Mesenchymal stem cell (in vitro differentiated cells and primary cell): ENCODE results near the gene PTH2R.

ENCODE experiments used
- DNase-seq: peaks from one replicate; pipeline ENCODE4 v3.0.0-alpha.2; 2013
- H2AFZ ChIP-seq: one replicate; pipeline ENCODE4 v1.6.1; 2013; ENCODE audit warnings: low read depth, mild to moderate bottlenecking, control low read depth, inconsistent platforms, low read length, moderate library complexity
- H2AK5ac ChIP-seq: 2 replicates; pipeline ENCODE4 v1.6.1; 2013; ENCODE audit warnings: low read length, moderate library complexity, mild to moderate bottlenecking, inconsistent platforms; ENCODE audit not compliant: severe bottlenecking
- H2BK120ac ChIP-seq: one replicate; pipeline ENCODE4 v1.6.1; 2013; ENCODE audit warnings: low read depth, mild to moderate bottlenecking, inconsistent platforms, low read length, moderate library complexity
- H2BK12ac ChIP-seq, 2 experiments: one replicate each; pipeline ENCODE4 v1.6.1; 2013; ENCODE audit warnings: inconsistent platforms in 2 of 2, low read length in 2 of 2, mild to moderate bottlenecking in 2 of 2, moderate library complexity in 2 of 2, control low read depth in 1 of 2
- H2BK15ac ChIP-seq: one replicate; pipeline ENCODE4 v1.6.1; 2013; ENCODE audit warnings: mild to moderate bottlenecking, low read depth, inconsistent platforms; ENCODE audit not compliant: poor library complexity, severe bottlenecking
- H2BK5ac ChIP-seq: 2 replicates; pipeline ENCODE4 v1.6.1; 2013; ENCODE audit warnings: low read depth, mild to moderate bottlenecking, low read length, control low read depth, inconsistent platforms; ENCODE audit not compliant: poor library complexity, severe bottlenecking
- H3K14ac ChIP-seq, 2 experiments: one replicate each; pipeline ENCODE4 v1.6.1; 2013; ENCODE audit warnings: inconsistent platforms in 2 of 2, low read length in 2 of 2, control low read depth in 1 of 2, mild to moderate bottlenecking in 1 of 2, moderate library complexity in 1 of 2
- H3K18ac ChIP-seq, 2 experiments: one replicate each; pipeline ENCODE4 v1.6.1; 2013; ENCODE audit warnings: inconsistent platforms in 2 of 2, low read length in 2 of 2, control low read depth in 1 of 2, low read depth in 1 of 2, mild to moderate bottlenecking in 1 of 2
- H3K23ac ChIP-seq, 2 experiments: one replicate each; pipeline ENCODE4 v1.6.1; 2013; ENCODE audit warnings: inconsistent platforms in 2 of 2, low read length in 2 of 2, mild to moderate bottlenecking in 2 of 2, moderate library complexity in 2 of 2, control low read depth in 1 of 2
- H3K27ac ChIP-seq: 2 replicates; pipeline ENCODE4 v1.5.1; 2013; ENCODE audit warnings: mild to moderate bottlenecking, moderate library complexity, low read length, control low read depth, inconsistent platforms; ENCODE audit not compliant: poor library complexity, severe bottlenecking
- H3K27me3 ChIP-seq, 2 experiments: 2 replicates each; pipeline versions ENCODE4 v1.6.1 to v1.7.0; 2013; ENCODE audit warnings: low read length in 2 of 2, mild to moderate bottlenecking in 2 of 2, moderate library complexity in 2 of 2, control low read depth in 1 of 2, inconsistent platforms in 1 of 2; ENCODE audit not compliant: control insufficient read depth in 1 of 2, insufficient read depth in 1 of 2
- H3K36me3 ChIP-seq, 2 experiments: 2 replicates each; pipeline versions ENCODE4 v1.6.1 to v1.7.0; 2013; ENCODE audit warnings: low read length in 2 of 2, control low read depth in 1 of 2, inconsistent platforms in 1 of 2, low read depth in 1 of 2, mild to moderate bottlenecking in 1 of 2; ENCODE audit not compliant: insufficient read depth in 2 of 2, control insufficient read depth in 1 of 2
- H3K4ac ChIP-seq, 2 experiments: one replicate each; pipeline ENCODE4 v1.6.1; 2013; ENCODE audit warnings: inconsistent platforms in 2 of 2, low read length in 2 of 2, mild to moderate bottlenecking in 2 of 2, moderate library complexity in 2 of 2, control low read depth in 1 of 2, low read depth in 1 of 2
- H3K4me1 ChIP-seq: 2 replicates; pipeline ENCODE4 v1.6.1; 2013; ENCODE audit warnings: low read depth, low read length, control low read depth; ENCODE audit not compliant: control insufficient read depth, insufficient read depth
- H3K4me2 ChIP-seq: 2 replicates; pipeline ENCODE4 v1.6.1; 2013; ENCODE audit warnings: low read length, mild to moderate bottlenecking, inconsistent platforms; ENCODE audit not compliant: poor library complexity, severe bottlenecking
- H3K4me3 ChIP-seq, 2 experiments: 2 replicates each; pipeline versions ENCODE4 v1.5.1 to v1.7.0; 2013; ENCODE audit warnings: low read length in 2 of 2, mild to moderate bottlenecking in 2 of 2, control low read depth in 1 of 2, low read depth in 1 of 2; ENCODE audit not compliant: insufficient read depth in 1 of 2
- H3K79me1 ChIP-seq: replicated peaks from 2 replicates; pipeline ENCODE4 v1.6.1; 2013; ENCODE audit warnings: mild to moderate bottlenecking, control low read depth, low read length, inconsistent platforms; ENCODE audit not compliant: poor library complexity, severe bottlenecking
- H3K9ac ChIP-seq: 2 replicates; pipeline ENCODE4 v1.7.0; 2013; ENCODE audit warnings: mild to moderate bottlenecking, low read length, moderate library complexity
- H3K9me3 ChIP-seq: 2 replicates; pipeline ENCODE4 v1.7.0; 2013; ENCODE audit warnings: mild to moderate bottlenecking, low read length; ENCODE audit not compliant: control insufficient read depth
- H4K8ac ChIP-seq: one replicate; pipeline ENCODE4 v1.6.1; 2013; ENCODE audit warnings: inconsistent platforms, mild to moderate bottlenecking, low read length, moderate library complexity
- H4K91ac ChIP-seq: one replicate; pipeline ENCODE4 v1.6.1; 2013; ENCODE audit warnings: mild to moderate bottlenecking, low read length, inconsistent platforms
- WGBS: methylation state at CpG from one replicate; pipeline ENCODE4 v1.1.7; 2013; ENCODE audit warnings: mixed read lengths; 5-methylcytosine and 5-hydroxymethylcytosine counted together

The PTH2R gene

DNA sequence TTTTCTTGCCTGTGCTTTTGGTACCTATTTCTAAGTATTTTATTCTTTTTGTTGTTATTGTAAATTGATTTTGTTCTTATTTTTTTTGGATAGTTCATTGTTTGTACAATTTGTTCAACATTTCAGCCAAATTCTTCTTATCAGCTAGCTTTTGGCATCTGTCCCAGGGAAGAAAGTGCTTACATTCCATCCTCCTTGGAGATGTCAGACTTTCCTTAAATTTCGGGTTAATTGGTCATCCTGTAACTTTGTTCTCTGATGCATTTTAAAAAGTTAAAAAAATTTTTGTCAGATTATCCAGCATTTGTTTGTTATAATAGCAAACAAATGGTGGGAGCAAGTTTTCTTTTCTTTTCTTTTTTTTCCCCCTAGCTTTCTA lies 60.3 kb downstream of the PTH2R start:
- Histone ChIP-seq H3K4me1 (peaks cover 1% of the 10 kb centered on the region), H3K9ac (no peak overlapping the region), H3K27me3 (peaks cover 0 to 7% of the 10 kb centered on the region in 2 experiments), H3K9me3 (no peaks in the 10 kb centered on the region), H3K4me2 (no peak overlapping the region), H3K4me3 (no peak overlapping the region), H4K8ac (no peak overlapping the region), H2BK5ac (no peak overlapping the region), H4K91ac (no peak overlapping the region), H3K14ac (no peak overlapping the region), H2BK15ac (no peak overlapping the region), H2AFZ (no peak overlapping the region), H3K18ac (no peak overlapping the region), H3K79me1 (no peaks in the 10 kb centered on the region), H3K36me3 (no peaks in the 10 kb centered on the region), H2AK5ac (no peak overlapping the region), H3K23ac (no peak overlapping the region), H3K27ac (no peak overlapping the region), H3K4ac (no peak overlapping the region), H2BK12ac (no peak overlapping the region), H2BK120ac (no peak overlapping the region)
- DNase-seq = no peak
- WGBS = no CpG with 5 or more reads among the region's 1 CpG

DNA sequence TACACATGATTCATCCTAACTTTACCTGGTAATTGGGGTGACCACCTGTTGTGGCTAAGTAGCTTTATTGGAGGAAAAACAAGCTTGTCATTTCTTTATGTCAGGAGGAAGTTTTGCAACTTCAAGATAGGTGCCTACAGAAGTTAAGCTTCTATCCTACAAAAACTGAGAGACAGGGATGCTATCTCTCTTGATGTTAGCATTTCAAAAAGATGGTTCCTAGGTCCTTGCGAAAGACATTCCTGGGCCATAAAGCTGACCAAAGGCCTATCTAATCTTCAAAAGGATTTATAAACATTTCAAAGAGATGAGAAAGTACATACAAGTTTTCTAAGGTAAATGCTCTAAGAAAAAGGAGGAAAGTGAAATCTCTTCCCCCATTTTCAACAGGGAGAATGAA lies 61.0 kb downstream of the PTH2R start:
- no peak overlapping the region for H3K23ac ChIP-seq
- no peak overlapping the region for H2BK12ac ChIP-seq
- no peak overlapping the region for H2BK5ac ChIP-seq
- peaks cover 0 to 7% of the 10 kb centered on the region in 2 experiments for H3K27me3 ChIP-seq
- no peak overlapping the region for H2AFZ ChIP-seq
- peaks cover 1% of the 10 kb centered on the region for H3K4me1 ChIP-seq
- H2BK15ac ChIP-seq = no peak overlapping the region
- no CpG with 5 or more reads among the region's 1 CpG for WGBS
- no peak overlapping the region for H2AK5ac ChIP-seq
- H3K36me3 ChIP-seq = no peaks in the 10 kb centered on the region
- H3K4ac ChIP-seq = no peak overlapping the region
- no peaks in the 10 kb centered on the region for H3K9me3 ChIP-seq
- DNase-seq = no peak
- no peak overlapping the region for H3K4me3 ChIP-seq
- H3K18ac ChIP-seq = no peak overlapping the region
- H3K14ac ChIP-seq = no peak overlapping the region
- no peaks in the 10 kb centered on the region for H3K79me1 ChIP-seq
- H3K27ac ChIP-seq = no peak overlapping the region
- no peak overlapping the region for H3K9ac ChIP-seq
- no peak overlapping the region for H3K4me2 ChIP-seq
- no peak overlapping the region for H2BK120ac ChIP-seq
- no peak overlapping the region for H4K91ac ChIP-seq
- no peak overlapping the region for H4K8ac ChIP-seq

DNA sequence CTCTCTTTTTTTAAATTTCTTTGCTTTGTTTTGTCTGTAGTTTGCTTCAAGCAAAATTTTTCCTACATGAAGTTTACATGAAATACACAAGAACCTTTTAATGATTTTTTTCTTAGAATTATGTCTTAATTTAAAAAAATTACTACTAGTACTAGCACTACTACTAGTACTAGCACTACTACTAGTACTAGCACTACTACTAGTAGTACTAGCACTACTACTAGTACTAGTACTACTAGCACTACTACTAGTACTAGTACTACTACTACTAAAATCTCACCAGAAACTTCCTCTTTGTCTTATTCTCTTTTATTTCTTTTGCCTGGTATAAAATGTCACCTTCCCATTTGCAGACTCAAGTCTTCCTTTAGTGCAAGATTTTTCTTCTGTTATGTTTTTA lies 71.1 kb downstream of the PTH2R start:
- no peak overlapping the region for H3K23ac ChIP-seq
- H3K4me3 ChIP-seq = no peak overlapping the region

DNA sequence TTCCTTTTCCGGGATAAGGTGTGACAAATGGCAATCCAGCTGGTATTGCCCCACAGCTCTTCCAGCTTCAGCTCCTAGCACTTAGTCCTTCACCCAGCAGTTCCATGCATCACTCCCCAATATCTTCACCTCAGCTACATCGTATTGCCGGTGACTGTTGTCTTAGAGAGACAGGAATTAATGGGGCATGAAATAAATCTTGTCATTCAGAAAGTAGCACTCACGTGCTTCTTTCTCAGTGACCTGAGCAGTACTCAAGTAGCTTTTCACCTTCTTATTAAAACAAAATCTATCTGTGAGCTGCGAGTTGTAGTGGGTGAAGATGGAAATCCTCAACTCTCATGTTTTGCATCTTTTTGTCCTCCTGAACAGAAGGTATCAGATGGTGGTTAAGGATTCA lies 72.8 kb downstream of the PTH2R start:
- DNase-seq = no peak
- WGBS = 94% methylated on average over 1 of the region's 5 CpGs
- no peak overlapping the region for H3K4ac ChIP-seq
- no peak overlapping the region for H3K9ac ChIP-seq
- H2AFZ ChIP-seq = no peak overlapping the region
- H2BK15ac ChIP-seq = no peak overlapping the region
- no peaks in the 10 kb centered on the region for H3K79me1 ChIP-seq
- H3K18ac ChIP-seq = no peak overlapping the region
- H4K91ac ChIP-seq = no peak overlapping the region
- no peak overlapping the region for H3K14ac ChIP-seq
- no peaks in the 10 kb centered on the region for H3K27me3 ChIP-seq
- no peak overlapping the region for H3K23ac ChIP-seq
- no peak overlapping the region for H2BK5ac ChIP-seq
- H2AK5ac ChIP-seq = no peak overlapping the region
- H3K4me1 ChIP-seq = no peaks in the 10 kb centered on the region
- no peak overlapping the region for H2BK120ac ChIP-seq
- H4K8ac ChIP-seq = no peak overlapping the region
- H3K9me3 ChIP-seq = peaks cover 5% of the 10 kb centered on the region
- no peak overlapping the region for H2BK12ac ChIP-seq
- no peak overlapping the region for H3K4me3 ChIP-seq
- H3K4me2 ChIP-seq = no peak overlapping the region
- no peak overlapping the region for H3K27ac ChIP-seq
- no peaks in the 10 kb centered on the region for H3K36me3 ChIP-seq

More for the DNA sequence above, 71.1 kb downstream of the PTH2R start:
- no peak for DNase-seq
- Histone ChIP-seq H2BK12ac (no peak overlapping the region), H3K4me2 (no peak overlapping the region), H2BK120ac (no peak overlapping the region), H3K4me1 (no peaks in the 10 kb centered on the region), H3K27me3 (no peaks in the 10 kb centered on the region), H4K8ac (no peak overlapping the region), H3K27ac (no peak overlapping the region), H2AK5ac (no peak overlapping the region), H2BK15ac (no peak overlapping the region), H3K4ac (no peak overlapping the region), H3K18ac (no peak overlapping the region), H3K9ac (no peak overlapping the region), H2BK5ac (no peak overlapping the region), H3K14ac (no peak overlapping the region), H3K36me3 (no peaks in the 10 kb centered on the region), H2AFZ (no peak overlapping the region), H3K79me1 (no peaks in the 10 kb centered on the region), H3K9me3 (peaks cover under 1% of the 10 kb centered on the region), H4K91ac (no peak overlapping the region)
